OCI-LY7 (cell line): ENCODE data around the gene SERTAD2. TPM values are rescaled to one million over a fixed set of nuclear protein-coding genes. Genes with fewer than 3 reads are reported as not detected.
A peak's percentile ranks its signal among the peaks of the same experiment; 100 is the strongest.

Experiments
- BruUV-seq: library from RNA; stranded (reverse); fragments of 400-500 nt; replicated peaks from 2 replicates; lab custom pipeline; 2021; lab: Mats Ljungman, UMichigan
- CTCF ChIA-PET: fragments of 300-600 bp; sonication (Branson Sonifier 250); formaldehyde crosslinking; loops from one replicate; lab custom pipeline; 2022; ENCODE audit warnings: antibody characterized with exemption; ENCODE audit not compliant: unreplicated experiment; lab: Charles Lee
- POLR2A ChIA-PET: fragments of 300-600 bp; sonication (Branson Sonifier 250); formaldehyde crosslinking; loops from one replicate; lab custom pipeline; 2022; ENCODE audit warnings: antibody characterized with exemption; lab: Charles Lee
- DNase-seq: peaks from one replicate; pipeline ENCODE4 v3.0.0-alpha.2; 2015; ENCODE audit warnings: low spot score
- H2AFZ ChIP-seq: fragments of 200-600 bp; sonication (generic), shearing (Covaris generic); 2 replicates; pipeline ENCODE4 v1.6.1; 2014; ENCODE audit warnings: mild to moderate bottlenecking, antibody characterized with exemption, low read length, moderate library complexity
- H3K27ac ChIP-seq: fragments of 200-600 bp; sonication (generic); 2 replicates; pipeline ENCODE4 v1.5.1; 2014; ENCODE audit warnings: mixed run types, low read depth, mild to moderate bottlenecking, moderate library complexity, low read length, inconsistent platforms; ENCODE audit not compliant: poor library complexity, severe bottlenecking
- H3K36me3 ChIP-seq: fragments of 200-600 bp; sonication (generic); 2 replicates; pipeline ENCODE4 v1.6.1; 2014; ENCODE audit warnings: mild to moderate bottlenecking, antibody characterized with exemption, low read length, moderate library complexity, mixed read lengths; ENCODE audit not compliant: insufficient read depth
- H3K4me1 ChIP-seq: fragments of 200-600 bp; sonication (generic); 2 replicates; pipeline ENCODE4 v1.5.1; 2014; ENCODE audit warnings: mild to moderate bottlenecking, low read length; ENCODE audit not compliant: insufficient read depth, poor library complexity, severe bottlenecking
- H3K4me2 ChIP-seq: fragments of 200-600 bp; sonication (generic); 2 replicates; pipeline ENCODE4 v1.6.1; 2014; ENCODE audit warnings: mild to moderate bottlenecking, low read length
- H3K4me3 ChIP-seq: fragments of 200-600 bp; sonication (generic); 2 replicates; pipeline ENCODE4 v1.5.1; 2014; ENCODE audit warnings: mild to moderate bottlenecking, low read depth, low read length; ENCODE audit not compliant: poor library complexity, severe bottlenecking
- H3K79me2 ChIP-seq: fragments of 200-600 bp; sonication (generic); 2 replicates; pipeline ENCODE4 v1.6.1; 2016; ENCODE audit warnings: low read depth, mild to moderate bottlenecking, low read length, moderate library complexity, mixed read lengths; ENCODE audit not compliant: insufficient read depth
- H3K9me2 ChIP-seq: fragments of 200-600 bp; sonication (generic); 2 replicates; pipeline ENCODE4 v1.6.1; 2016; ENCODE audit warnings: mild to moderate bottlenecking, low read length, mixed read lengths; ENCODE audit not compliant: insufficient read depth
- H3K9me3 ChIP-seq: fragments of 200-600 bp; sonication (generic); 2 replicates; pipeline ENCODE4 v1.6.1; 2014; ENCODE audit warnings: mild to moderate bottlenecking, mixed run types, low read length, mixed read lengths
- H4K20me1 ChIP-seq: fragments of 200-600 bp; sonication (generic); 2 replicates; pipeline ENCODE4 v1.6.1; 2014; ENCODE audit warnings: mild to moderate bottlenecking, antibody characterized with exemption, low read length, moderate library complexity, mixed read lengths; ENCODE audit not compliant: insufficient read depth
- CTCF ChIP-seq: fragments of 200-600 bp; sonication (generic); conservative IDR thresholded peaks from 2 replicates; pipeline ENCODE4 v1.5.1; 2014; ENCODE audit warnings: mild to moderate bottlenecking, antibody characterized with exemption, low read length, moderate library complexity, mixed read lengths
- EZH2phosphoT487 ChIP-seq: fragments of 200-600 bp; sonication (generic); IDR thresholded peaks from 2 replicates; pipeline ENCODE4 v1.6.1; 2018; ENCODE audit warnings: low read depth, borderline replicate concordance, mild to moderate bottlenecking, mixed run types, antibody characterized with exemption, low read length, moderate library complexity, mixed read lengths
- intact Hi-C: fragments of 100-400 bp; cut with micrococcal nuclease; formaldehyde crosslinking; loops from one replicate; pipeline ENCODE4 v1.10.0; 2022; ENCODE audit not compliant: unreplicated experiment
- total RNA-seq, 2 experiments: library from RNA; depleted of rRNA in 1 of 2; stranded (reverse); fragments of >200 nt in 1 of 2; shearing (Covaris generic) in 1 of 2; gene quantifications; 2 replicates each; pipeline ENCODE4 v1.2.3, GENCODE V29; 2014 to 2022

SERTAD2 gene
- total RNA-seq, 2 experiments from 2014 or later: 11.5 to 54.5 TPM

GRCh38 chr2:64625299-64626145, 28.2 kb downstream of the SERTAD2 start:
- ChIA-PET POLR2A (interaction anchor here (1.1 to 1.8 kb wide), 5 partner anchors 9 to 295 kb away, joined by 3 to 4 read pairs (median 4); no protein-coding TSS in a partner anchor), CTCF (interaction anchor here (0.9 to 1.0 kb wide), 2 partner anchors 18 to 28 kb away, joined by 3 read pairs; no protein-coding TSS in a partner anchor)
- Histone ChIP-seq H3K9me3 (no peaks in the 10 kb centered on the region), H2AFZ (no peak overlapping the region), H3K4me3 (no peak overlapping the region), H3K9me2 (no peaks in the 10 kb centered on the region), H3K4me2 (0 out of 2 replicates have a peak overlapping the region, but pooled peaks have one; percentile 25), H3K4me1 (peaks cover 17% of the 10 kb centered on the region), H3K36me3 (peaks cover 2% of the 10 kb centered on the region; the same call in 1 of the 2 replicates), H3K79me2 (no peaks in the 10 kb centered on the region), H3K27ac (peak overlapping the region; percentile 11), H4K20me1 (no peaks in the 10 kb centered on the region)
- TF ChIP-seq CTCF (peak; percentile 61), EZH2phosphoT487 (no peak)
- peak; percentile 51 for DNase-seq
- intact Hi-C loops: loop anchor here (1.0 to 10.0 kb wide), 2 partner anchors 101 to 291 kb away; partner anchors contain the start of gene AFTPH
- BruUV-seq: no TSS peak

- H4K20me1 ChIP-seq: no peaks in the 10 kb centered on the region
- no peaks in the 10 kb centered on the region for H3K9me2 ChIP-seq
- TF ChIP-seq CTCF (no peak), EZH2phosphoT487 (no peak)
- H3K36me3 ChIP-seq: no peaks in the 10 kb centered on the region; the same call in 1 of the 2 replicates
- peaks cover 17% of the 10 kb centered on the region for H3K4me1 ChIP-seq
- no peak overlapping the region for H2AFZ ChIP-seq
- H3K27ac ChIP-seq: no peak overlapping the region
- ChIA-PET POLR2A (interaction anchor here (0.6 to 1.8 kb wide), 3 partner anchors 18 to 41 kb away, joined by 3 to 4 read pairs (median 3); no protein-coding TSS in a partner anchor), CTCF (no interaction called here)
- H3K79me2 ChIP-seq: no peaks in the 10 kb centered on the region
- H3K4me3 ChIP-seq: no peak overlapping the region
- BruUV-seq: no TSS peak
- no peak for DNase-seq
- no peak overlapping the region for H3K4me2 ChIP-seq
- intact Hi-C loops: loop anchor here (1.0 to 10.0 kb wide), 2 partner anchors 101 to 290 kb away; partner anchors contain the start of gene AFTPH
- H3K9me3 ChIP-seq: no peaks in the 10 kb centered on the region
Measured at GRCh38 chr2:64624862-64625261, 28.9 kb downstream of the SERTAD2 start.
